ENCODE data around the gene FMNL1. TPM values are rescaled to one million over a fixed set of nuclear protein-coding genes. Genes with fewer than 3 reads are reported as not detected.

FMNL1 gene
- total and polyA plus RNA-seq, 8 donors, result 4.5 to 34.5 (median 10.0) TPM

GRCh38 chr17:45224671-45225050, 3.0 kb downstream of the FMNL1 start:
- Histone ChIP-seq H3K36me3 (no peaks in the 10 kb centered on the region), H3K9me3 (no peaks in the 10 kb centered on the region), H3K27ac (peak overlapping the region; percentile 42 to 93 (median 85)), H3K4me3 (peak overlapping the region in 3 of 4 donors; percentile 7 to 79 (median 62)), H3K27me3 (peaks cover 0 to 29% (median 10%) of the 10 kb centered on the region in 3 donors), H3K4me1 (peaks cover 38 to 67% (median 48%) of the 10 kb centered on the region in 4 donors)
- 63 to 89% (median 84%) methylated on average over 7 to 9 of the region's 9 CpGs for WGBS, 5 donors
- no peak for TF ChIP-seq POLR2AphosphoS5 (IDR thresholded peaks at IDR 0.05)
- no peak for TF ChIP-seq CTCF (IDR thresholded peaks at IDR 0.05)
- no peak for TF ChIP-seq EP300 (IDR thresholded peaks at IDR 0.05)
- no peak for TF ChIP-seq POLR2A (IDR thresholded peaks at IDR 0.05)
- intact Hi-C loops (cut with DNase I; ENCODE audit: low total_unique reads), result loop anchor here (5.0 kb wide), 1 partner anchor 163 kb away; no protein-coding TSS in a partner anchor
- DNase-seq, result no peak

GRCh38 chr17:45225051-45225700, 3.5 kb downstream of the FMNL1 start:
- 56 to 74% (median 70%) methylated on average over 3 to 7 of the region's 7 CpGs for WGBS, 5 donors
- Histone ChIP-seq H3K4me3 (peak overlapping the region in 3 of 4 donors; percentile 23 to 79 (median 62)), H3K36me3 (no peaks in the 10 kb centered on the region), H3K27ac (peak overlapping the region; percentile 42 to 93 (median 85)), H3K27me3 (peaks cover 0 to 29% (median 10%) of the 10 kb centered on the region in 3 donors), H3K9me3 (no peaks in the 10 kb centered on the region), H3K4me1 (peaks cover 38 to 67% (median 53%) of the 10 kb centered on the region in 4 donors)
- TF ChIP-seq POLR2AphosphoS5 (IDR thresholded peaks at IDR 0.05) (no peak), EP300 (IDR thresholded peaks at IDR 0.05) (no peak), CTCF (IDR thresholded peaks at IDR 0.05) (no peak), POLR2A (IDR thresholded peaks at IDR 0.05) (no peak)
- intact Hi-C loops (cut with DNase I; ENCODE audit: low total_unique reads), result no loop called here
- no peak for DNase-seq

- TF ChIP-seq POLR2AphosphoS5 (IDR thresholded peaks at IDR 0.05), result peak in 2 of 3 donors; percentile 36 to 74
- TF ChIP-seq CTCF (IDR thresholded peaks at IDR 0.05), result no peak
- no peak for TF ChIP-seq POLR2A (IDR thresholded peaks at IDR 0.05)
- H3K27me3 ChIP-seq, result peaks cover 0 to 22% (median 10%) of the 10 kb centered on the region in 3 donors
- DNase-seq, result peak; percentile 80 to 88
- peaks cover 37 to 67% (median 53%) of the 10 kb centered on the region in 4 donors for H3K4me1 ChIP-seq
- H3K36me3 ChIP-seq, result no peaks in the 10 kb centered on the region
- peak overlapping the region; percentile 14 to 93 (median 85) for H3K27ac ChIP-seq
- H3K4me3 ChIP-seq, result peak overlapping the region in 3 of 4 donors; percentile 23 to 79 (median 62)
- H3K9me3 ChIP-seq, result no peaks in the 10 kb centered on the region
- 61 to 74% (median 72%) methylated on average over 10 to 11 of the region's 11 CpGs for WGBS, 5 donors
- intact Hi-C loops (cut with DNase I; ENCODE audit: low total_unique reads), result no loop called here
Observed at GRCh38 chr17:45225964-45226530, 4.4 kb downstream of the FMNL1 start.

- WGBS, 5 donors, result 63 to 78% (median 70%) methylated on average over 3 of the region's 3 CpGs
- no peak for DNase-seq
- peak overlapping the region; percentile 3 to 79 (median 45) for H3K4me3 ChIP-seq
Observed at GRCh38 chr17:45226576-45226975, 4.9 kb downstream of the FMNL1 start.

More at GRCh38 chr17:45226576-45226975, 4.9 kb downstream of the FMNL1 start:
- Histone ChIP-seq H3K27ac (peak overlapping the region; percentile 30 to 93 (median 85)), H3K4me1 (peaks cover 33 to 67% (median 54%) of the 10 kb centered on the region in 4 donors), H3K9me3 (no peaks in the 10 kb centered on the region), H3K36me3 (no peaks in the 10 kb centered on the region), H3K27me3 (peaks cover 0 to 16% (median 7%) of the 10 kb centered on the region in 3 donors)
- TF ChIP-seq CTCF (IDR thresholded peaks at IDR 0.05), result no peak
- TF ChIP-seq POLR2AphosphoS5 (IDR thresholded peaks at IDR 0.05), result no peak
- no peak for TF ChIP-seq POLR2A (IDR thresholded peaks at IDR 0.05)
- no peak for TF ChIP-seq EP300 (IDR thresholded peaks at IDR 0.05)
- intact Hi-C loops (cut with DNase I; ENCODE audit: low total_unique reads), result no loop called here

Measured in stomach (tissue), 9 donors.